Fibroblast of peridontal ligament (primary cell): ENCODE measurements around the gene MYRF.

Experiments used
- DNase-seq: peaks from one replicate; pipeline ENCODE4 v3.0.0-alpha.2; 2010; ENCODE audit errors: extremely low read depth

The MYRF gene

DNA sequence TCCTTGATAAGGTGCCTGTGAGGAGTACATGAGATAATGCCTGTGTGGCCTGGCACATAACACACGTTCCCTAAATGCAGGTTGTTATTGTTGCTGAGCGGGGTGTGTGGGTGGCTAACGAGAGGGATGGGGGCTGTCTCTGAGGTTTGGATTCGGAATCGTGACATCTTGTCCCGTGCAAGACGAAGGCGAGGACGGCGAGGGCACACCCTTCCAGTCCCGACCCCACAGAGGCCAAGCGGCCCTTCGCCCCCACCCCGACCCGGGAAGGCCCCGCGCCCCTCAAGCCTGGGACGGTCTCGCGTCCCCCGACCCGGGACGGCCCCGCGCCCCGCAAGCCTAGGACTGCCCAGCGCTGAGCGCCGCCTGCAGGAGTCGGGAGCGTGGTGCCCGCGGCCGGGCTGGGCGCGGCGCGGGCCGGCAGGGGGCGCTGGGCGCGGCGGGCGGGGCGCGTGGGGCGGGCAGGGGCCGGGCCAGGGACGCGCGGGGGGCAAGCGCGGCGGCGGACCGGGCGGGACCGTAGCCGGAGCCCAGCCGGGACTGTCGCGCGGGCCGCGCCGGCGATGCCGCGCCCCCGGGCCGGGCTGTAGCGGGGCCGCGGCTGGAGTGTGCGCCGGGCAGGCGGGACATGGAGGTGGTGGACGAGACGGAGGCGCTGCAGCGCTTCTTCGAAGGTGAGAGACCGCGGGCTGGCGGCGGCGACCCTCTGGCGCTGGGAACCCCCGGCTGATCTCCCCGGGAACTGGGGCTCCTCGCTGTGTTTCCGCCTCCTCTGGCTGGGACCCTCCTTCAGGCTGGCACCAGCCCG, at the start of gene MYRF:
Gene MYRF, plus strand, starts transcription at position 520 of the 808 bp plus-strand sequence. Its CDS starts 109 bp downstream, at position 629.
- no peak for DNase-seq

DNA sequence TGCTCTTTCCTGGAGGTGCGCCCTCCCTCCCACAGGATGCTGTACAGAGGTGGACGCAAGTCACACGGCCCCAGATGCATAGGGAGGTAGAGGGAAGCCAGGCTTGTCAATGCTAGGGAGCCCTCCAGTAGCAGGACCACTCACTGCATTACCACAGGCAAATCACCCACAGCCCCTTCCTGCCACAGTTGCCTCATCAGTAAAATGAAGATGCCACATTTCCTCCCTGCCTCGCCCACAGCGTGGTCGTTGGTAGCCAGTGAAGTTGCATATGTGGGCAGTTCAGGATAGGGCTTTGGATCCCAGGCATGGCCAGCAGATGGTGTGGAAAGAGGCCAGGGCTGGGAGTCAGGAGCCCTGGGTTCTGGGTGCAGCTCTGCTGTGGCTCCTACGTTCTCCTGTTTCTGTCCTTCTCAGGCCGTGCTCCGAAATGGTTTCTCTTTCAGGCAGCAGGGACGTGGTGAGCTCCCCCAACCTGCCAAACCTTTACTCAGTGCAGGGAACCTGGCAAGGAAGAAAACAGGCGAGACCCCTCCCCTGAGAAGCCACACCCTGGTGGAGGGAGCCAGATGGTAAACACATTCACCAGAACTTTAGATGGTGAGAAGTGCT, 49.6 kb upstream of the MYRF start:
- DNase-seq, result no peak

DNA sequence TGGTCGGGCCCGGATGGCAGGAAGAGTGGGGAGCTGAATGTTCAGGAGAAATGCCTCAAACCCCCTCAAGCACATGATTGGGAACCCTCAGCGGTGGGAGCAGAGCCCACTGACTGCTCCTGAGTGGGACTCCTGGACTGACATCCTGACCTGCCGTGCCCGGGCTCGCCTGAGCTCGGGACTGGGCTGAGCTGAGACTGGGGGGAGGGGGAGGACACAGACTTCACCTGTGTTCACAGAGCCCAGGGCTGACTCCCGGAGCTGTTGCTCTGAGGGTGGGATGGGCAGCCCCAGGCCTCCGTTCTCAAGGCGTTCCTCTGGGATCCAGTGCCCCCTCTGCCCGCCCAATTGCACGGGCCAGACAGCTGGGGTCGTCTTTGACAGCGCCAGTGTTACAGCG, 47.6 kb upstream of the MYRF start:
- no peak for DNase-seq

DNA sequence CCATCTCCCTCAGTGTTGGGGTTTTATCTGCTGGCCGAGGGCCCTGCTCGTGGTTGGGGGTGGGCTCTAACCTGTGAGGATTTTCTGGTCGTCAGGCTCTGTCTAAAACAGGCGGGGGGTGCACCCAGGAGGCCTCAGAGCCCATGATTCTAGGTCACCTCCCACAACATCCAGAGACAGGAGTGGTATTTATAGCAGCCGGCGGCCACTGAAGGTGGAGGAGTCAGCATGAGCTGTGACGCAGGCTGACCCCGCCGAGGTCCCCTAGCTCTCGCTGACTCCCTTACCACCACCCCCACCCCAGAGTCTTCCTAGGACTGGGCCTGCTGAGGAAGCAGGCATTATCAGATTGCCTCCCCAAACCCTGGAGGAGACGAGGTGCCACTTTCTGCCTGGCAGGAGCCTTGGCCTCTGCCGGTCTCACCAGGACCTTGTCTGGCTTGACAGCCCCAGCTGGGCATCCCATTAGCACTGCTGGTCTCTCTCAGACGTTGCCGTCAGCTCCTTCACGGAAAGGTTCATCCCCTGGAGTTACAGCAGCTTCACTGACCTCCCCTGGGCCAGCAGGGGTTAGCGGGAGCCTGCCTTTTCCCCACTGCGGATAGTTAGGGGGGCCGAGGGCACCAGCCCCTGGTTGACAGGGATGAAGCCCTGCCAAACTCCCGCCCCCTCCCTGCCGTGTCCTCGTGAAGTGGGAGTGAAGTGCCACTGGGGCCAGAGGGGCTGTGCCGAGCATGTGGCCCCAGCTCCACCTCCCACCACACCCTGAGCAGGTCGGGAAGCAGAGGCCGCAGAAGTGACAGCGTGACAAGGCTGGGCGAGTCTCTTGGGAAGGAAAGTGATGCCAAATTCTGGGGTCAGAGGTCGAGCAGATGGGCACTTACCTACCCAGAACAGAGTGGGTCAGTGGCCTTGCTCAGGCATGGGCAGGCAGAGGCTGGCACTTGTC, 45.7 kb upstream of the MYRF start:
- DNase-seq, result no peak

DNA sequence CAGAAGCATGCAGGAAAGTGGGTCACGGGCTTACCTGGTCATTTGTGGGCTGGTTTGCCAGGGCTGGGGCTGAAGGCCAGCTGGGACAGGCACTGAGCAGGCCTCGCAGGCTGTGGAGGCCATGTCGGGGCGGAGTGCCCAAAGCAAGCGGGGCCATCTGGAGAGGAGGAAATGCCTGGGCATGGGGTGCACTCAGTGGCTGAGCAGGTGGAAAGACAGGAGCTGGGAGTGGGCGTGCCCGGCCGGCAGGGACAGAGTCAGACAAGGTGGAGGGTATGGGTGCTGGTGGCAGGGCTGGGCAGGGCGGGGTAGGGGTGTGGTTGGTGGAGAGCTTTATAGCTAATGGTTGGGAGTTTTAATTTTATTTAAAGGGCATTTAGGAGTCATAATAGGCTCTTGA, 44.9 kb upstream of the MYRF start:
- no peak for DNase-seq

DNA sequence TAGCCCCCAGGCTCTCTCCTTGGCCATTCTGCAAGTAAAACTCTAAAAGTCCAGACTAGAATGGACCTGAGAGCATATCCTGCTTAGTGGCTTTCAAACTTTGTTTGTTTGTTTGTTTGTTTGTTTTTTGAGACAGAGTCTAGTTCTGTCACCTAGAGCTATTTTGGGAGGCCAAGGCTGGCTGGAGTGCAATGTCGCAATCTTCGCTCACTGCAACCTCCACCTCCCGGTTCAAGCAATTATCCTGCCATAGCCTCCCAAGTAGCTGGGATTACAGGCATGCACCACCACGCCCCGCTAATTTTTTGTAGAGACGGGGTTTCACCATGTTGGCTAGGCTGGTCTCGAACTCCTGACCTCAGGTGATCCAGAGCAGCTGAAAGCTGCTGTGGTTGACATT, 43.3 kb upstream of the MYRF start:
- DNase-seq, result no peak

DNA sequence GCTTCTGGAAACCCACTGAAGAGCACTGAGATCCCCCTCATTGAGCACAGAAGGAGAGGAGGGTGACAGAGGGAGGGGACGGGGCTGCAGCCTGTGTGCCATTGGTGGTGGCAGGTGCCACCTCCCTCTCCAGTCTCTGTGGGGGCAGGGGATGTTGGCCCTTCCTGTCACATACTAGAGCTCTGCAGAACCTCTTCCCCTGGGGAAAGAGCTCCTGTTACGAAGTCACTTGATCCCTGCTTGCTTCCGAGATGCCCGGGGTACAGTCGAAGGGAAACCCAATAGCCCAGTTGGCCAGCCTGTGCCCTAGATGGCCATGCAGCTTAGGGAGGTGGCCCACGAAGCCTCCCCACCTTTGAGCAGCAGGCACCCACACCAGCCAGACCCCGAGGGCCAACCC, 42.9 kb upstream of the MYRF start:
- no peak for DNase-seq

DNA sequence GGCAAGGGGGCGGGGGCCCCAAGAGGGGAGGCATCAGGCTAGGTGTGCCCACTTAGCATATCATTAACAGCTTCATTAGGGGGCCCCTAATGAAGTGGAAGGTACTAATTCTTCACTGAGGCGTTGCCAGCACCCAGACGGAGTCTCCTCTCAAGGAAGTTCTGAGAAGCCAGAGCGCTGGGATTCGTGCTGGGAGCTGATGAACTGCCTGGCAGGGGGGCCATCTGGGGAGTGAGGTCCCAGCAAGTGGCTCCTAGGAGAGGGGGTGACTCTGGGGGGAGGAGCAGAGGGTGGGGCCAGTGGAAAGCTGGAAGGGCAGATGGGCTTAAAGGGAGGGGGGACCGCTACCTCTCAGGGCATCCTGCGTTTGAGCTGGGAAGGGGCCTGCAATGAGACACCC, 42.4 kb upstream of the MYRF start:
- no peak for DNase-seq

DNA sequence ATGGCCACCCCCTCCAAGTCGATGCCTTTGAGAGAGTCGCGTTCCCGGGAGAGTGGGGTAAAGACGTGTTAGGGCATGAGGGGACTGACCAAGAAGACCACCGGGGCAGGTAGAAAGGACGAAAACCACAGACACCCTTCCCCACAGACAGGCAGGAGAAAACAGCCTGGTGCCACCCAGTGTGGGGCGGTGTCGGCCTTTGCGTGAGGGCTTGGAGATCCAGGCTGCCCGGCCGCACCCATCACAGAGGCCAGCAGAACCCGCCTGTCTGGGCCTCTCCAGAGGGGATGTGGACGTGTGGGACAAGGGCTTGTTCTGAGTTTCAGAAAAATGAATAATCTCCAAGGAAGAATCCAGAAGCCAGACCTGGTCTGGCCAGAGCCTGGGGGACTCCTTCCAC, 41.4 kb upstream of the MYRF start:
- no peak for DNase-seq

DNA sequence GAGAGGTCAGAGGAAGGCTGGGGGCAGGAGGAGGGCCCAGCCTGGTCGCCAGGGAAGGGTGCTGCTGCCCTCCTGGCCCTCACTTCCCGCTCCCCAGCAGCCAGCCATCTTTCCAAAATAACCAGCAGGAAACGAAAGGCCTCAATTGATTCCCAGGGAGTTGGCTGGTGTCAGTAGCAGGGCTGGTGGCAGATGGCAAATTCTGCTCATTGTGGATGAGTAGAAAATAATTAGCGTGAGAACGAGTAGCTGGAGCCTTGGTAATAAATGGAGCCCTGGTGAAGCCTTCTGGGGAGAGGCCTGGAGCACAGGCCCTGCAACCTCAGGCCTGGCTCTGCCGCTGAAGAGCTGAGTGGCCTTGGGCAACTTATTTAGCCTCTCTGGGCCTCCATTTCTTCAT, 40.9 kb upstream of the MYRF start:
- DNase-seq, result no peak

DNA sequence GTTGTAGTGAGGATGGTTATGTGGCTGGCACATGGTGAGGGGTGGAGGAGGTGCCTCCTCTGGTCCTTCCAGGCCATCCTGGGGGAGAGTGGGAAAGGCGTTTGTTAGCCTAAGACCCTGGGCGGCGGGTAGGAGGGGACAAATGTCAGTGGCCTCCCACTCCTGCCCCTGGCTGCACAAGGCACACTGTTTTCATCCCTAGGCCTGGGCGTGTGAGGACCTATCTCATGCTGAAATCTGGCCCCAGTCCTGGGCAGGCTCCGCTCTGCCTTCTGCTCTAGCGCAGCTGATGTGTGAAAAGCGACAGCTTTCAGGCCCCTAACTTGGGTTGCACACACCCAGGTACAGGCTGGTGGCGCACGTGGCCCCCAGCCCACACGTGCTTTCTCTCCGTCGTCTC, 40.1 kb upstream of the MYRF start:
- no peak for DNase-seq

DNA sequence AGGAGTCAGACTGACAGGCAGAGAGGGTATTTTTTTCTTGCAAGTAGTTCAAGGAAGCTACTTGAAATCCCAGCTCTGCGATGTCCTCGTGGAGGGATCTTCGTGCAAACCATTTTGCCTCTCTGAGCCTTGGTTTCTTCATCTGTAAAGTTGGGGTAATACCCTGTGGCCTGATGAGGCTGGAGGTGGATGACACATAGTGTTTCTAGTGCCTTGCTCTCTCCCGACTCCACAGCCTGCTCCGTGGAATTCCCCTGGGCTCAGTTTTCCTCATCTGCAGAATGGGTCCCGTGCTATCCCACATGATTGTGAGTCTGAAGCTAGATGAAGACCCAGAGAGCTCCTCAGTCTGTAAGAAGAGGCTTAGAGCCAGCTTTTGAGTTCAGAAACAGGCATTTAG, 39.6 kb upstream of the MYRF start:
- no peak for DNase-seq

DNA sequence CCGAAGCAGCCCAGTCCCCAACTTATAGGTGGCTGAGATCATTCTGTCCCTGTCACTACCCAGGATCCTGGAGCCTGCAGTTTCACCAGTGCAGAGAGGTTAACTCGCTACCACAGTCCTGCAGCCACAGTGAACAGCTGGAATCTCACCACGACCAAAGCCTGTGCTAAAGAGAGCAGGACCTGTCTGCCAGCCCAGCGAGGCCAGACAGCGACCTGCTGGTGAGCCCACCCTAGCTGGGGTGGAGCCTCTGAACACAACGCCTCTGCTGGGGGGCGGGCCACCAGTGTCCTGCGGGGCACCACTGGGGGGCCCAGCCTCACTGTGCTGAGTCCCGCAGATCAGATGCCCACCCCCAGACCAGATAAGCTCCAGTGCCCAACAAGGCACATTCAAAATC, 39.0 kb upstream of the MYRF start:
- DNase-seq, result no peak

DNA sequence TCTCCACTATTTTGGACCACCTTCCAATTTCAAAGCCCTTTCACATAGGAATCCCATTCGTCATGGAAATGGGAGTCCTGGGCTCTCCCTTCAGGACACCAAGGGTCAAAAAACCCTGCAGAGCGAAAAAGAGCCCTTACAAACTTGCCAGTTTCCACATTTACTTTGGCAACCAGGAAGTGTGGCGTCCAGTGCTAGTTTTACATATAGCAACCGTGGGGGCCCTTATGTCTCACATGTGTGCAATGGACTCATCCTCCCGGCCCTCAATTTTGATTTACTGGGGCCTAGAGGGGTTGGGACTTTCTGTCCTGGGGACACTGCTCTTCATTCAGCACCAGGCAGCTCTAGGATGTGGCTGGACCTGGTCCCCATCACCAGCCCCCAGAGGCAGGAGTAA, 38.5 kb upstream of the MYRF start:
- no peak for DNase-seq

DNA sequence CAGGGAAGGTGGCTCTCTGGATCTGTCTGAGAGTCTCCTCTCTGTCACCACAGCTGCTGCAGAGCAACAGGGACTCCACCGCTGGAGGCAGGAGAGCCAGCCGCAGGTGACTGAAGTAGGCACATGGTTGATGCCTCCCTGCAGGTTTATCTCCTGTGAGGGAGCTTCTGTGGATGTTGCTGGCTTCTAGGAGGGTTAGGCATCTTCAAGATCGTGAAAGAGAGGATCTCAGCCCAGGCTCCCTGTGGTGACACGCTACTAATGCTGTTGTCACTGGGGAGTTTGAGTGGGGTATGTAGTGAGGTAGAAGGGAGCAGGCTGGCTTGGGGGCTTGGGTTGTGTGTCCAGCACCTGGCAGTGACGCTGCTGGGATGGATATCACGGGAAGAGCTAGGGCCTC, 38.1 kb upstream of the MYRF start:
- no peak for DNase-seq

DNA sequence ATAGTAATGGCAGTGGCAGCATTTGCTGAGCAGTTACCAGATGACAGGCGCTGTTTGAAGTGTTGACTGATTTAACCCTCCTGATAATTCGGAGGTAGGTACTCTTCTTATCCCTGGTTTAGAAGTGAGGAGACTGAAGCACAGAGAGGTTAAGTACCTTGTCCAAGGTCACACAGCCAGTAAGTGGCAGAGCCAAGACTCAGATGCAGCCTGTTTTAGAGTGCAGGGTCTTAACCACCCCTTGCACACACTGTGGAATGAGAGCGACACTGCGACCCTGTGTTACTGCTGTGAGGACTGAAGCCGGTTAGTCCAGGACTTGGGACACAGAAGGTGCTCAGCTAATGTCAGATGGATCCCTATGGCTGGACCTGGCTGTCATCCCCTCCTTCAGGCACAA, 37.5 kb upstream of the MYRF start:
- no peak for DNase-seq

DNA sequence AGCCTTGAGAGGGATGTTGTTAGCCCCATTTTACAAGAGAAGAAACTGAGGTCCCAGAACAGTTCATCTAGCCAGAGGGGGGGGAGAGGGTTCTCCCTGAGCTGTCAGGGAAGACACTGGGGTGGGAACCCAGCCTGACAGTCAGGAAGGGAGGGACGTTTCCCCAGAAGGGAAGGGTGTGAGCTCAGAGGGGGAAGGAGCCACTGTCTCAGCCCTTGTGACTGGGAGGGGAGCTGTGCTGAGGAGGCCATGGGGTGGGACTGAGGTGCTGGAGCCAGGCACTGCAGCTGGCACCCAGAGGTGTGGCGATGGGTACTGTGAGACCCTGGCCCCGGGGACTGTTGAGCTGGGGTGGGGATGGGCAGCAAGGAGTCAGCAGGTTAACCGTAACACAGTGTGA, 36.6 kb upstream of the MYRF start:
- no peak for DNase-seq

DNA sequence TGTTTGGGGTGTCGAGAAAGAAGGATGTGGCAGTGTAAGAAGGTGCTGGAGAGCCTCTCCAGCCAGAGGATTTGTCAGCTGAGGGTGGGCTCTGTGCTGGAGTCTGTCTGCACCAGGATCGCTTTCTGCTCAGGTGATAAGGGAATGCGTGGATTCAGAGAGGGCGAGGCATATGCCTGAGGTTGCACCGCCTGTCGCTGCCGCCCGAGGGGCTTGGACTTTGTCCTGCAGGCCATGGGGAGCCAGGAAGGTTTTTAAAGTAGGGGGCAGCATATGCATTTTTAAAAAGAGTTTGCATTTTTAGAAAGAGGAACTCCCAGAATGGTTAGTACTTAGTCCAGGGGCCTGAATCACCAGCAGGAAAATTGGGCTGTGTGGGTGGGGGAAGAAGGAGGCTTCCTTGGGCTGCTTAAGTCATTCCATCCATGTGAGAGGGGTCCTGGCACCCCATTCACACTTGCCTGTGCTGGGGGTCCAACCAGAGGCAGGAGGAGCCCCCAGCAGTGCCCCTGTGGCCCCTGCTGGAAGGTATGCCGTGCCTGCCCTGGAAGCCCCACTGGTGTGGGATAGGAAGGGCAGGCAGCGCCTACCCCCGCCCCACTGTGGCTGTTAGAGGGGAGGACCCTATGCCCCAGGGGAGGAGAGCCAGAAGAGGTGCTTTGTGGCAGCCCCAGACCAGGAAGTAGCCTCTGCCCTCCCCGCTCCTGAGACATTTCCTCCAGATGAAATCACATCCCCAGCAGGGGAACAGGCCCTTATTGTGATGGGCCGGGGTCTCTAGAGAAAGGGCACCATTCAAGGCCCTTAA, 35.8 kb upstream of the MYRF start:
- DNase-seq, result no peak

DNA sequence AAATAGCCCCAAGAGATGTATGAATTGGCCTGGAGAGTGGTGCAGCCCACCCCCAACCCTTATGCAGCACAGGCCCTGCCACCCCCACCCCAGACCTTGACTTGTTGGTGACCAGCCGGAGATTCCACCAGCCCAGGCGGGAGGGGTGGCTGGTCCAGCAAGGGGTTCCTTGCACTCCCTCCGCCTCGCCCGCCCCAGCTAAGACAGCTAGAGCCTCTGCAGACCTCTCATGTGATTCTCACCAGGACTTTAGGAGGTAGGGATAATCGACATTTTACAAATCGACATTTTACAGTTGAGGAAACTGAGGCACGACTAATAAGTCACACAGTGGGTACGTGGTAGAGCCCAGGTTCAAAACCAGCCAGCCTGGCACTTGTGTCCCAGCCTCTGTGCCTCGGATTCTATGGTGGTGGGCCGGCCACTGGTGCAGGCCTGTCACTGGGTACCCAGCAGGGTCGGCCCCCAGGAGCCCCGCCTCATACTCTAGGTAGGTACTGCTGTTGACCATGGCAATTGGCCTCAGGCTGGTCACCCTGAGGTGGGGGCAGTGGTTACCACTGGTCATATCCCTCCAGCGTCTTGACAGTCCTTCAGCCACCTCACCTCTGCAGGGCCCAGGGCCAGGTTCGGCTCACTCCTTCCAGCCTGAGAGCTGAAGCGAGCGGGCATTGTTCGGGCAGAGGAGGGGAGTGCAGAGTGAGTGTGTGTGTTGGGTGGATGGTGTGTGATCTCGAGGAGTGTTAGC, 35.0 kb upstream of the MYRF start:
- no peak for DNase-seq

DNA sequence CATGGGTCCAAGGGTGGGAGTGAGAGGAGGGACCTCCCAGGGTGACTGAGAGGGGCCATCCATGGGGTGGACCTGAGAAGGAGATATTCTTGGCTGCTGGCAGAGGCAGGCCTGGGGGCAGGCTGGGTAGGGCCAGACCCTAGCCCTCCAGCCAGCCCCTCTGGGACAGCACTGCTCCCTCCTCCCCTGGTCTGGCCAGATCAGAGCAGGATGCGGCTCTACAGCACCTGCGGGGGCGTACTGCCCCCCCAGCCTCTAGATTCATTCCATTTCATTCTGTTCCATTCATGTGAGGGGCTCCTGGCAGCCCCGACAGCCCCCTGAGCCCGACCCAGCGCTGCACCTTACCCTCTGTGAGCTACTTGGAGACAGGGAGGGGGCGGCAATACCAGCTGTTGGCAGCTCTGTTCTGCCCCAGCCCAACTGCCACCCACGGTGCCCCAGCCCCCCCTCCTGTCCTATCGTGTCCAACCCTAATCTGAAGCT, 34.3 kb upstream of the MYRF start:
- no peak for DNase-seq
